Testis (tissue), 2 donors: ENCODE results near the gene MLF2.

Source experiments
- CTCF ChIP-seq, 3 experiments: fragments of 450-650 bp in 2 of 3; fragments of 200-600 bp in 1 of 3; sonication (generic) in 1 of 3; IDR thresholded peaks; one replicate each; pipeline ENCODE4 v1.5.1; 2016 to 2019; ENCODE audit warnings: antibody characterized with exemption in 3 of 3, mild to moderate bottlenecking in 2 of 3, moderate library complexity in 1 of 3
- POLR2A ChIP-seq: fragments of 450-650 bp; IDR thresholded peaks from one replicate; pipeline ENCODE4 v1.6.1; 2017; ENCODE audit warnings: antibody characterized with exemption, mild to moderate bottlenecking, moderate library complexity

GRCh38 chr12:6754411-6754810, 1.5 kb upstream of the MLF2 start:
- no peak for TF ChIP-seq POLR2A
- no peak for TF ChIP-seq CTCF (IDR thresholded peaks at IDR 0.05)
